ENCODE measurements around the gene NCLN.

- TF ChIP-seq POLR2A (IDR thresholded peaks at IDR 0.05) (no peak), CTCF (IDR thresholded peaks at IDR 0.05) (no peak)
Measured at GRCh38 chr19:3152419-3152780, 33.3 kb upstream of the NCLN start.
